ENCODE data around the gene DDC. TPM values are rescaled to one million over a fixed set of nuclear protein-coding genes. Genes with fewer than 3 reads are reported as not detected.
"Not testable (repeated sequence)": the region's sequence is repeated elsewhere in the genome, so short reads cannot be mapped to it uniquely, and the experiment has no call there.

DDC gene
- total RNA-seq, 2 donors from 2014 or later, result not detected

- no peak overlapping the region for H3K27ac ChIP-seq
- TF ChIP-seq CTCF (IDR thresholded peaks at IDR 0.05), result no peak
- DNase-seq (ENCODE audit: low spot score), result no peak
- H3K36me3 ChIP-seq, result no peaks in the 10 kb centered on the region
- no peak overlapping the region for H3K4me3 ChIP-seq
- no peaks in the 10 kb centered on the region for H3K9me3 ChIP-seq
- no peaks in the 10 kb centered on the region for H3K27me3 ChIP-seq
- no peaks in the 10 kb centered on the region for H3K4me1 ChIP-seq
Measured at GRCh38 chr7:50531928-50532327, 33.3 kb downstream of the DDC start.

- no peaks in the 10 kb centered on the region for H3K36me3 ChIP-seq
- H3K9me3 ChIP-seq, result no peaks in the 10 kb centered on the region
- no peak for DNase-seq (ENCODE audit: low spot score)
- H3K27me3 ChIP-seq, result no peaks in the 10 kb centered on the region
- no peaks in the 10 kb centered on the region for H3K4me1 ChIP-seq
- no peak overlapping the region for H3K27ac ChIP-seq
- no peak for TF ChIP-seq CTCF (IDR thresholded peaks at IDR 0.05)
- H3K4me3 ChIP-seq, result no peak overlapping the region
Measured at GRCh38 chr7:50531401-50531911, 33.7 kb downstream of the DDC start.

GRCh38 chr7:50530766-50531165 is 34.4 kb downstream of the DDC start:
- no peak for TF ChIP-seq CTCF (IDR thresholded peaks at IDR 0.05)
- Histone ChIP-seq H3K36me3 (no peaks in the 10 kb centered on the region), H3K4me3 (no peak overlapping the region), H3K9me3 (no peaks in the 10 kb centered on the region), H3K27ac (no peak overlapping the region), H3K27me3 (no peaks in the 10 kb centered on the region), H3K4me1 (no peaks in the 10 kb centered on the region)
- DNase-seq (ENCODE audit: low spot score), result no peak

GRCh38 chr7:50529093-50529862 is 35.9 kb downstream of the DDC start:
- Histone ChIP-seq H3K9me3 (no peaks in the 10 kb centered on the region), H3K36me3 (no peaks in the 10 kb centered on the region), H3K27me3 (no peaks in the 10 kb centered on the region), H3K4me1 (no peaks in the 10 kb centered on the region), H3K4me3 (no peak overlapping the region), H3K27ac (no peak overlapping the region)
- DNase-seq (ENCODE audit: low spot score), result no peak
- TF ChIP-seq CTCF (IDR thresholded peaks at IDR 0.05), result no peak

GRCh38 chr7:50528266-50529092 is 36.7 kb downstream of the DDC start:
- no peak overlapping the region for H3K4me3 ChIP-seq
- no peaks in the 10 kb centered on the region for H3K9me3 ChIP-seq
- no peak overlapping the region for H3K27ac ChIP-seq
- no peak for DNase-seq (ENCODE audit: low spot score)
- H3K27me3 ChIP-seq, result no peaks in the 10 kb centered on the region
- H3K4me1 ChIP-seq, result no peaks in the 10 kb centered on the region
- no peak for TF ChIP-seq CTCF (IDR thresholded peaks at IDR 0.05)
- H3K36me3 ChIP-seq, result no peaks in the 10 kb centered on the region

GRCh38 chr7:50519350-50519749 is 45.9 kb downstream of the DDC start:
- not testable (repeated sequence) for H3K27me3 ChIP-seq; H3K4me1 ChIP-seq; H3K4me3 ChIP-seq; H3K27ac ChIP-seq; DNase-seq (ENCODE audit: low spot score); H3K36me3 ChIP-seq; H3K9me3 ChIP-seq
